ENCODE measurements around the gene MACIR.

The MACIR gene

DNA sequence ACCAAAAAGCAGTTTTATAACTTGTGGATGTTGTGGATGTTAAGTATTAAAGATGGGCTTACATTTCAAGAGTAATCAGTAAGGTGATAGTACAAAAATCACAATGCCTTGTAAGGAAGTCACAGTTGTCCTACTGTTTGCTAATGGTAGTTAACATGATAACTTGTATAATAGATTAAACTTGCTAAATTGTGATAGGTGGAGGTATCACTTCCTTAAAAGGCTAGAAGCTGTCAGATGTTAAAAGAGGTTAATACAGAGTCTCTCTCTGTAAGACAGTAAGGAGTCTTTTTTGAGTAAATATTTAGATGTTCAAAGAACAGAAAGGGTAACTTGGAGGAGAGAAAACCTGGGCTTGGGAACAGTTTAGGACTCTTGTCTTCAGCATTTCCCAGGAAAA, 14.2 kb upstream of the MACIR start:
- in situ Hi-C loops (cut with MboI; ENCODE audit: low sequenced_read_pairs, unreplicated experiment) = no loop called here
- no peak for DNase-seq (ENCODE audit: low spot score)
- TF ChIP-seq CTCF (IDR thresholded peaks at IDR 0.05; ENCODE audit: borderline replicate concordance, control extremely low read depth, extremely low read depth, insufficient read depth, missing control alignments) = no peak

- no peak for TF ChIP-seq CTCF (IDR thresholded peaks at IDR 0.05; ENCODE audit: borderline replicate concordance, control extremely low read depth, extremely low read depth, insufficient read depth, missing control alignments)
- DNase-seq (ENCODE audit: low spot score) = no peak
Observed at GRCh38 chr5:103245761-103246160, 12.8 kb upstream of the MACIR start.

GRCh38 chr5:103247118-103247517, 11.4 kb upstream of the MACIR start:
- in situ Hi-C loops (cut with MboI; ENCODE audit: low sequenced_read_pairs, unreplicated experiment) = no loop called here
- TF ChIP-seq CTCF (IDR thresholded peaks at IDR 0.05; ENCODE audit: borderline replicate concordance, control extremely low read depth, extremely low read depth, insufficient read depth, missing control alignments) = no peak
- DNase-seq (ENCODE audit: low spot score) = no peak

More at GRCh38 chr5:103245761-103246160, 12.8 kb upstream of the MACIR start:
- in situ Hi-C loops (cut with MboI; ENCODE audit: low sequenced_read_pairs, unreplicated experiment) = no loop called here

DNA sequence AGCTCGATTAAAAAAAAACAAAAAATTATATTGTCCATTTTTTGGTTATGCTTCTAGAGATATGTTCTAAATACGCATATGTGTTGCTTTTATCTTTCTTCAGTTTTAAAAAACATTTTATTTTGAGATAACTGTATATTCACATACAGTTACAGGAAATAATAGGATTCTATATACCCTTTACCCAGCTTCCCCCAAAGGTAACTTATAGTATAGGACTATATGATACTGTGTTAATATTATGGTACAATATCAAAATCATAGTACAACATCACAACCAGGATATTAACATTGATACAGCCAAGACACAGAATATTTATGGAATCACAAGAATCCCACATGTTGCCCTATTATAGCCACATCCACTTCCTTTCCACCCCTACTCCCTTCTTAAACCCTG, 9.5 kb upstream of the MACIR start:
- DNase-seq (ENCODE audit: low spot score) = no peak
- TF ChIP-seq CTCF (IDR thresholded peaks at IDR 0.05; ENCODE audit: borderline replicate concordance, control extremely low read depth, extremely low read depth, insufficient read depth, missing control alignments) = no peak
- in situ Hi-C loops (cut with MboI; ENCODE audit: low sequenced_read_pairs, unreplicated experiment) = no loop called here

- DNase-seq (ENCODE audit: low spot score) = no peak
- in situ Hi-C loops (cut with MboI; ENCODE audit: low sequenced_read_pairs, unreplicated experiment) = no loop called here
- no peak for TF ChIP-seq CTCF (IDR thresholded peaks at IDR 0.05; ENCODE audit: borderline replicate concordance, control extremely low read depth, extremely low read depth, insufficient read depth, missing control alignments)
Observed at GRCh38 chr5:103254921-103255320, 3.6 kb upstream of the MACIR start.

GRCh38 chr5:103255691-103256090, 2.9 kb upstream of the MACIR start:
- DNase-seq (ENCODE audit: low spot score) = no peak
- in situ Hi-C loops (cut with MboI; ENCODE audit: low sequenced_read_pairs, unreplicated experiment) = no loop called here
- no peak for TF ChIP-seq CTCF (IDR thresholded peaks at IDR 0.05; ENCODE audit: borderline replicate concordance, control extremely low read depth, extremely low read depth, insufficient read depth, missing control alignments)

DNA sequence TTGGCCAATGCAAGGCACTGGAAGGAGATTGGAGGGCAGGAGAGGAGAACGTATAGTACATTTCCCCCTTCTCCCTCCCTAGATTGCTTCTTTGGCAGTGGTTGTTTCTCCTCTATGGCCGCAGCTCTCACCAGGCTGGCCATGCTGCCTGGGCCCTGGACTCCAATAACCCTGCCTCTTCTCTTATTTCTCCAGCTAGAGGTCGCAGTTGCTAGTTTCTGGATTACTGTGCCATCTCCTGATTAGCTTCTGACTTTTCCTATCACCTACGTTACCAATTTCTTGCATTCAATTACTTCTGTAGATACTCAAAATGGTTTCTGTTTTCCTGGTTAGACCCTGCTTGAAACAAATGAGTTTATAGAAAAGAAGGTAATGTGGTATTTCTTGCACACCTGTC, 2.4 kb upstream of the MACIR start:
- no peak for DNase-seq (ENCODE audit: low spot score)
- TF ChIP-seq CTCF (IDR thresholded peaks at IDR 0.05; ENCODE audit: borderline replicate concordance, control extremely low read depth, extremely low read depth, insufficient read depth, missing control alignments) = no peak
- in situ Hi-C loops (cut with MboI; ENCODE audit: low sequenced_read_pairs, unreplicated experiment) = no loop called here

Data from GM13976 (cell line).